Uterus (tissue), 2 donors: ENCODE measurements around the gene DDX60.

ENCODE experiments used
- CTCF ChIP-seq, 4 experiments: fragments of 200-600 bp in 2 of 4; fragments of 450-650 bp in 2 of 4; sonication (generic) in 2 of 4; IDR thresholded peaks; one replicate each; pipeline ENCODE4 v1.5.1; 2016 to 2019; ENCODE audit warnings: antibody characterized with exemption in 4 of 4, mild to moderate bottlenecking in 2 of 4, moderate library complexity in 1 of 4
- POLR2A ChIP-seq, 2 donors: fragments of 450-650 bp; IDR thresholded peaks; one replicate each; pipeline ENCODE4 v1.6.1; 2016; ENCODE audit warnings: antibody characterized with exemption in 2 of 2, mild to moderate bottlenecking in 1 of 2, moderate library complexity in 1 of 2

DNA sequence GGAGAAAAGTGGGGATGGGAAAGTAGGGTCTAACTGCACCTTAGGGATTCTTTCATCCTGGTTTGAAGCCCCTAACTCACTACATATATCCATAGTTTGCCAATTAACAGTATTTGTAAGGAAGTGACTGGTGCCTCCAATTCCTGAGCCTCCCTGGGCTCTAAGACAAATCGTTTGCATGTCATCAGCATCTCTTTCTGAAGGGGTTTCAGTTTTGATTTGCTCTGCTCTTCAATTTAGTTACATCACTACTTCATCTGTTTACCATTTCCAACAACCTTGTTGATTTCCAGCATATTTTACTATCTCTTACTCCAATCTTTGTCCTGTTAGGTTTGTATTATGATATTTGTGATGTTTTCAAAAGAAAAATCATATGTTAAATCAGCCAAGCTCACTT is 15.5 kb upstream of the DDX60 start:
- TF ChIP-seq CTCF (IDR thresholded peaks at IDR 0.05): no peak
- TF ChIP-seq POLR2A (IDR thresholded peaks at IDR 0.05): no peak
